SK-N-SH treated with all-trans-retinoic acid at 6 μM for 48 hours (cell line): Measurements from ENCODE around the gene PRPF19.

ENCODE experiments used
- ARNTL ChIP-seq: fragments of 450-650 bp; formaldehyde crosslinking; IDR thresholded peaks from 2 replicates; pipeline ENCODE4 v1.5.0; 2020; ENCODE audit warnings: low read depth, mild to moderate bottlenecking, moderate library complexity, borderline replicate concordance
- CREB5 ChIP-seq: fragments of 250-450 bp; sonication (Bioruptor Pico); IDR thresholded peaks from 2 replicates; pipeline ENCODE4 v1.5.1; 2020; ENCODE audit warnings: low read depth, mild to moderate bottlenecking, moderate library complexity
- GLIS3 ChIP-seq: fragments of 250-450 bp; sonication (Bioruptor Pico); IDR thresholded peaks from 2 replicates; pipeline ENCODE4 v1.5.0; 2020; ENCODE audit warnings: mild to moderate bottlenecking, moderate library complexity
- OSR1 ChIP-seq: fragments of 250-450 bp; sonication (Bioruptor Pico); IDR thresholded peaks from 2 replicates; pipeline ENCODE4 v1.8.0; 2022; ENCODE audit warnings: moderate library complexity, mild to moderate bottlenecking, inconsistent platforms
- PATZ1 ChIP-seq: fragments of 250-450 bp; sonication (Bioruptor Pico); IDR thresholded peaks from 2 replicates; pipeline ENCODE4 v1.8.0; 2020; ENCODE audit warnings: mild to moderate bottlenecking, moderate library complexity, borderline replicate concordance
- POU6F1 ChIP-seq: fragments of 250-450 bp; sonication (Bioruptor Pico); IDR thresholded peaks from 2 replicates; pipeline ENCODE4 v1.8.0; 2021; ENCODE audit warnings: low read depth, mild to moderate bottlenecking, moderate library complexity, borderline replicate concordance
- PPARA ChIP-seq: fragments of 250-450 bp; sonication (Bioruptor Pico); IDR thresholded peaks from 2 replicates; pipeline ENCODE4 v1.5.0; 2020; ENCODE audit warnings: mild to moderate bottlenecking, borderline replicate concordance
- RARB ChIP-seq: fragments of 250-450 bp; sonication (Bioruptor Pico); IDR thresholded peaks from 2 replicates; pipeline ENCODE4 v1.8.0; 2021; ENCODE audit warnings: mild to moderate bottlenecking, moderate library complexity
- TCF4 ChIP-seq: fragments of 250-450 bp; sonication (Bioruptor Pico); IDR thresholded peaks from 2 replicates; pipeline ENCODE4 v1.8.0; 2021; ENCODE audit warnings: mild to moderate bottlenecking, moderate library complexity, borderline replicate concordance
- TOX ChIP-seq: fragments of 250-450 bp; sonication (Bioruptor Pico); IDR thresholded peaks from 2 replicates; pipeline ENCODE4 v1.8.0; 2021; ENCODE audit warnings: mild to moderate bottlenecking, moderate library complexity, borderline replicate concordance
- ZC3H10 ChIP-seq: fragments of 250-450 bp; sonication (Bioruptor Pico); IDR thresholded peaks from 2 replicates; pipeline ENCODE4 v1.5.1; 2021; ENCODE audit warnings: mild to moderate bottlenecking, moderate library complexity
- ZFP3 ChIP-seq: fragments of 250-450 bp; sonication (Bioruptor Pico); IDR thresholded peaks from 2 replicates; pipeline ENCODE4 v1.5.0; 2020; ENCODE audit warnings: mild to moderate bottlenecking, moderate library complexity
- ZFP30 ChIP-seq: fragments of 450-650 bp; formaldehyde crosslinking; IDR thresholded peaks from 2 replicates; pipeline ENCODE4 v1.5.0; 2022; ENCODE audit warnings: mild to moderate bottlenecking, moderate library complexity
- ZNF8 ChIP-seq: fragments of 450-650 bp; formaldehyde crosslinking; IDR thresholded peaks from 2 replicates; pipeline ENCODE4 v1.5.0; 2020; ENCODE audit warnings: mild to moderate bottlenecking, moderate library complexity

GRCh38 chr11:60869451-60869825 lies 36.9 kb downstream of the PRPF19 start:
- TF ChIP-seq OSR1 (CRISPR knock-in tag), result no peak
- TF ChIP-seq ZFP30 (CRISPR knock-in tag), result no peak
- TF ChIP-seq ZNF8 (CRISPR knock-in tag), result no peak
- TF ChIP-seq PATZ1 (CRISPR knock-in tag), result no peak
- TF ChIP-seq GLIS3, result no peak
- no peak for TF ChIP-seq PPARA (CRISPR knock-in tag)
- no peak for TF ChIP-seq TOX
- TF ChIP-seq ZFP3 (CRISPR knock-in tag), result no peak
- TF ChIP-seq ARNTL (CRISPR knock-in tag), result no peak
- TF ChIP-seq CREB5 (CRISPR knock-in tag), result no peak
- TF ChIP-seq ZC3H10 (CRISPR knock-in tag), result no peak
- TF ChIP-seq POU6F1, result no peak
- no peak for TF ChIP-seq RARB (CRISPR knock-in tag)
- no peak for TF ChIP-seq TCF4 (CRISPR knock-in tag)
